HEK293 (cell line): ENCODE measurements around the gene PPOX.

Source experiments
- BCL11A ChIP-seq: fragments of 450-650 bp; formaldehyde crosslinking; IDR thresholded peaks from 2 replicates; pipeline ENCODE4 v1.5.1; 2016; ENCODE audit warnings: low read depth, missing biosample characterization, missing genetic modification characterization
- KLF7 ChIP-seq: fragments of 450-650 bp; formaldehyde crosslinking; IDR thresholded peaks from 2 replicates; pipeline ENCODE4 v1.5.1; 2016; ENCODE audit warnings: missing biosample characterization, missing genetic modification characterization, borderline replicate concordance
- ZFP37 ChIP-seq: fragments of 450-650 bp; formaldehyde crosslinking; IDR thresholded peaks from 2 replicates; pipeline ENCODE4 v1.5.1; 2016; ENCODE audit warnings: missing biosample characterization, missing genetic modification characterization
- ZNF112 ChIP-seq: fragments of 450-650 bp; formaldehyde crosslinking; IDR thresholded peaks from 2 replicates; pipeline ENCODE4 v1.5.0; 2017; ENCODE audit warnings: missing biosample characterization, missing genetic modification characterization
- TF ChIP-seq, protein P1 (sequence below): fragments of 450-650 bp; formaldehyde crosslinking; IDR thresholded peaks from 2 replicates; pipeline ENCODE4 v1.5.1; 2016; ENCODE audit warnings: missing biosample characterization, missing genetic modification characterization

DNA sequence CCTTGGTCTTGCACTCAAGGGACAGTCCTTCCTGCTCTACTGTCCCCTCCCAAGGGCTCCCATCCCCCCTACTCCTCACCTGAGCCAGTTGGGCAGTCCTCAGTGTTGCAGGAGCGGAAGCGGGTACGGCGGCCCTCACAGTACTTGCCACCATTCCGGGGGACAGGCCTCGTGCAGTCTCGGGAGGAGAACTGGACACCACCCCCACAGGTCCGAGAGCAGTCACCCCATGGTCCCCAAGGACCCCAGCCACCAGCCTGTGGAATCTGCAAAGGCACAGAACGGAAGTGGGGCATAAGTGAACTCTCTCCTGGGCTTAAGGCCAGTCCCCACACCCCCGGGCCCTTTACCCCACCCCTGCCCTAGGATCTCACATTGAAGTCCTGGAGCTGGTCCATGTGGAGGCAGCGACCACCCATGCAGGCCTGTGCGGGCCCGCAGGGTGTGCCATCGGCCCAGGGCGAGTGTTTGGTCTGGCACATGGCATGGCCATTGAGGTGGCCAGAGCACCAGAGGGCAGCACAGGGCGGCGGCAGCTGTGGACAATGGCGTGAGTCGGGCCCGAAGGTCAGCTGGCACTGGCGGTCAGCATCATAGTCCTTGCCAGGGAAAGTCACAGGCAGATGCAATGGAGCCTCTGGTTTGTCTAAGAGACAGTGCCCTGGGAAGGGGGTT lies 27.5 kb downstream of the PPOX start:
- TF ChIP-seq KLF7 (tag by site-specific recombination) (no peak), ZFP37 (tag by site-specific recombination) (no peak), ZNF112 (tag by site-specific recombination) (no peak), BCL11A (tag by site-specific recombination) (no peak)
- TF ChIP-seq, protein P1, sequence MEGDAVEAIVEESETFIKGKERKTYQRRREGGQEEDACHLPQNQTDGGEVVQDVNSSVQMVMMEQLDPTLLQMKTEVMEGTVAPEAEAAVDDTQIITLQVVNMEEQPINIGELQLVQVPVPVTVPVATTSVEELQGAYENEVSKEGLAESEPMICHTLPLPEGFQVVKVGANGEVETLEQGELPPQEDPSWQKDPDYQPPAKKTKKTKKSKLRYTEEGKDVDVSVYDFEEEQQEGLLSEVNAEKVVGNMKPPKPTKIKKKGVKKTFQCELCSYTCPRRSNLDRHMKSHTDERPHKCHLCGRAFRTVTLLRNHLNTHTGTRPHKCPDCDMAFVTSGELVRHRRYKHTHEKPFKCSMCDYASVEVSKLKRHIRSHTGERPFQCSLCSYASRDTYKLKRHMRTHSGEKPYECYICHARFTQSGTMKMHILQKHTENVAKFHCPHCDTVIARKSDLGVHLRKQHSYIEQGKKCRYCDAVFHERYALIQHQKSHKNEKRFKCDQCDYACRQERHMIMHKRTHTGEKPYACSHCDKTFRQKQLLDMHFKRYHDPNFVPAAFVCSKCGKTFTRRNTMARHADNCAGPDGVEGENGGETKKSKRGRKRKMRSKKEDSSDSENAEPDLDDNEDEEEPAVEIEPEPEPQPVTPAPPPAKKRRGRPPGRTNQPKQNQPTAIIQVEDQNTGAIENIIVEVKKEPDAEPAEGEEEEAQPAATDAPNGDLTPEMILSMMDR (tag by site-specific recombination) = no peak
